ENCODE data around the gene ACOX2. TPM values are rescaled to one million over a fixed set of nuclear protein-coding genes. Genes with fewer than 3 reads are reported as not detected.

The ACOX2 gene
- polyA plus RNA-seq, 2 of the 4 experiments (the other 2 are of a cell fraction), result 4.8 to 23.2 TPM

DNA sequence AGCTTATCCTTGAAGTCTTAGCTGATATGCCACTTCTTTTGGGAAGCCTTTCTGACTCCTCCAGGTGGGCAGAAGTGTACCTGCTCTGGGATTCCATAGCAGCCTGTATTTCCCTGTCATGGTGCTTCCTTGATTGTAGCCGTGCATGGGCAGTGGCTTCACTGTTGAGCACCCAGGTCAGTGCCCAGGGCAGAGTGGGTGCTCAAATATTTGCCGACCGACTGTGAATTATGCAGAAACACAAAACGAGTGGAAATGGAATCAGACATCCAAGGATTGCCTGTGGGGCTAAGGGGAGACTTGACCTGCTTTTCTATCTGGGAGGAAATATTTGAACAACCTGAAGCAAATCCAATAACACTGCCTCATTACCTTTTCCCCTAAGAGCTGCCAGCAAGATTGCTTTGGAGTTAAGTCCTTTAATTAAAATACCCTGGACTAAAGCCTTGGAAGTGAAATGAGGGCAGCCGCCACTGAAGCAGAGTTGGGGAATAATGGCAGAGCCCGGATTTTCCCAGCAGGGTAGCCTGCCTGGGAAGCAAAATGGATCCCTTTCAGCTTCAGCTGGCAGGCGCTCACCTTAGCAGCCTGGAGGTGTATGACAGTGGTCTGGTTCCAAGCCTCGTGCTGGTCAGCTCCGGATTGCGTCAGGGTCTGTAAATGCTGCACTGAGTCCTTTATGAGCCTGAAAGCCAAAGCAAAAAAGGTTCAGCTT, 14.9 kb downstream of the ACOX2 start:
- POLR2A ChIA-PET, result no interaction called here
- no peak for ATAC-seq

DNA sequence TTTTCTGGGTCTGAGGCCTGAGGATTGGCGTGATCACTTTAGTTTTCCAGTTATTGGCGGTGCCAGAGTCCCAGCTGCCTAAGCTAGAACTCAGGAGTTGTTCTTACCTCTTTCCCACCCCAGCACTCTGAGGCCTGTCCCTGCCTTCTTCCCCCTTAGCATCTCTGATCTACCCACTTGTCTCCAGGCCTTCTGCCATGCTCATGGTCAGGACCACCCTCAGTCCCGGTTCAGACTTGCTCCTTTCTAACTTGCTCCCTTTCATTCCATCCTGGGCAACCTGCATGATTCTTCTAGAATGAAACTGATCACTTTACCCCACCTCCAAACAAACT, 15.7 kb downstream of the ACOX2 start:
- FAIRE-seq (no peak), DNase-seq (ENCODE audit: low read depth in 1 of 2, low spot score in 1 of 2) (no peak), ATAC-seq (no peak)
- ChIA-PET POLR2A (no interaction called here), CTCF (interaction anchor here (2.2 kb wide), 1 partner anchor 11 kb away, joined by 4 read pairs; no protein-coding TSS in a partner anchor)
- Histone ChIP-seq H3K4me3 (no peak overlapping the region), H3K27ac (no peak overlapping the region; a peak in 1 of 6 replicates), H3K9me3 (no peaks in the 10 kb centered on the region), H3K4me2 (no peak overlapping the region), H3K4me1 (peaks cover 10% of the 10 kb centered on the region)
- 84% methylated on average over 3 of the region's 3 CpGs for WGBS (ENCODE audit: missing lambda C conversion rate)
- no peak for TF ChIP-seq CBX8 (IDR thresholded peaks at IDR 0.05)
- TF ChIP-seq, protein P1, sequence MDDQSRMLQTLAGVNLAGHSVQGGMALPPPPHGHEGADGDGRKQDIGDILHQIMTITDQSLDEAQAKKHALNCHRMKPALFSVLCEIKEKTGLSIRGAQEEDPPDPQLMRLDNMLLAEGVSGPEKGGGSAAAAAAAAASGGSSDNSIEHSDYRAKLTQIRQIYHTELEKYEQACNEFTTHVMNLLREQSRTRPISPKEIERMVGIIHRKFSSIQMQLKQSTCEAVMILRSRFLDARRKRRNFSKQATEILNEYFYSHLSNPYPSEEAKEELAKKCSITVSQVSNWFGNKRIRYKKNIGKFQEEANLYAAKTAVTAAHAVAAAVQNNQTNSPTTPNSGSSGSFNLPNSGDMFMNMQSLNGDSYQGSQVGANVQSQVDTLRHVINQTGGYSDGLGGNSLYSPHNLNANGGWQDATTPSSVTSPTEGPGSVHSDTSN (IDR thresholded peaks at IDR 0.05), result no peak
- TF ChIP-seq RNF2 (IDR thresholded peaks at IDR 0.05; ENCODE audit: borderline replicate concordance, low read depth), result no peak
- TF ChIP-seq, protein P2, sequence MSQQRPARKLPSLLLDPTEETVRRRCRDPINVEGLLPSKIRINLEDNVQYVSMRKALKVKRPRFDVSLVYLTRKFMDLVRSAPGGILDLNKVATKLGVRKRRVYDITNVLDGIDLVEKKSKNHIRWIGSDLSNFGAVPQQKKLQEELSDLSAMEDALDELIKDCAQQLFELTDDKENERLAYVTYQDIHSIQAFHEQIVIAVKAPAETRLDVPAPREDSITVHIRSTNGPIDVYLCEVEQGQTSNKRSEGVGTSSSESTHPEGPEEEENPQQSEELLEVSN (IDR thresholded peaks at IDR 0.05; ENCODE audit: borderline replicate concordance, low read depth), result no peak
- TF ChIP-seq MYC (IDR thresholded peaks at IDR 0.05; ENCODE audit: borderline replicate concordance, low read length), result no peak
- no peak for TF ChIP-seq KDM1A (IDR thresholded peaks at IDR 0.05; ENCODE audit: low read depth)
- no peak for TF ChIP-seq POLR2AphosphoS2 (conservative IDR thresholded peaks at IDR 0.05; ENCODE audit: low read length)
- no peak for TF ChIP-seq EHMT2 (IDR thresholded peaks at IDR 0.05; ENCODE audit: low read depth)
- TF ChIP-seq, protein P3, sequence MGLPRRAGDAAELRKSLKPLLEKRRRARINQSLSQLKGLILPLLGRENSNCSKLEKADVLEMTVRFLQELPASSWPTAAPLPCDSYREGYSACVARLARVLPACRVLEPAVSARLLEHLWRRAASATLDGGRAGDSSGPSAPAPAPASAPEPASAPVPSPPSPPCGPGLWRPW (IDR thresholded peaks at IDR 0.05), result no peak
- no peak for TF ChIP-seq TFCP2L1 (CRISPR knock-in tag; IDR thresholded peaks at IDR 0.05)
- TF ChIP-seq HEYL (CRISPR knock-in tag; IDR thresholded peaks at IDR 0.05), result no peak
- no peak for TF ChIP-seq KDM5A (IDR thresholded peaks at IDR 0.05)
- no peak for TF ChIP-seq BHLHE40 (IDR thresholded peaks at IDR 0.05; ENCODE audit: low read depth, low read length)
- TF ChIP-seq MAZ (IDR thresholded peaks at IDR 0.05; ENCODE audit: borderline replicate concordance, low read depth, low read length), result no peak
- no peak for TF ChIP-seq ZC3H11A (IDR thresholded peaks at IDR 0.05)
- TF ChIP-seq, protein P4, sequence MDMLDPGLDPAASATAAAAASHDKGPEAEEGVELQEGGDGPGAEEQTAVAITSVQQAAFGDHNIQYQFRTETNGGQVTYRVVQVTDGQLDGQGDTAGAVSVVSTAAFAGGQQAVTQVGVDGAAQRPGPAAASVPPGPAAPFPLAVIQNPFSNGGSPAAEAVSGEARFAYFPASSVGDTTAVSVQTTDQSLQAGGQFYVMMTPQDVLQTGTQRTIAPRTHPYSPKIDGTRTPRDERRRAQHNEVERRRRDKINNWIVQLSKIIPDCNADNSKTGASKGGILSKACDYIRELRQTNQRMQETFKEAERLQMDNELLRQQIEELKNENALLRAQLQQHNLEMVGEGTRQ (IDR thresholded peaks at IDR 0.05), result no peak
- TF ChIP-seq HOXA7 (CRISPR knock-in tag; IDR thresholded peaks at IDR 0.05), result no peak
- no peak for TF ChIP-seq FOXS1 (CRISPR knock-in tag; IDR thresholded peaks at IDR 0.05)
- TF ChIP-seq GATA3 (IDR thresholded peaks at IDR 0.05; ENCODE audit: borderline replicate concordance), result no peak

More for the DNA sequence above, 14.9 kb downstream of the ACOX2 start:
- CTCF ChIA-PET, result interaction anchor here (2.1 kb wide), 1 partner anchor 10 kb away, joined by 7 read pairs; no protein-coding TSS in a partner anchor
- no peak overlapping the region for H3K4me3 ChIP-seq
- TF ChIP-seq, protein P5, sequence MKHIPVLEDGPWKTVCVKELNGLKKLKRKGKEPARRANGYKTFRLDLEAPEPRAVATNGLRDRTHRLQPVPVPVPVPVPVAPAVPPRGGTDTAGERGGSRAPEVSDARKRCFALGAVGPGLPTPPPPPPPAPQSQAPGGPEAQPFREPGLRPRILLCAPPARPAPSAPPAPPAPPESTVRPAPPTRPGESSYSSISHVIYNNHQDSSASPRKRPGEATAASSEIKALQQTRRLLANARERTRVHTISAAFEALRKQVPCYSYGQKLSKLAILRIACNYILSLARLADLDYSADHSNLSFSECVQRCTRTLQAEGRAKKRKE (CRISPR knock-in tag; IDR thresholded peaks at IDR 0.05; ENCODE audit: low read depth), result no peak
- TF ChIP-seq HOXA7 (CRISPR knock-in tag; IDR thresholded peaks at IDR 0.05) (no peak), POLR2A (IDR thresholded peaks at IDR 0.05; ENCODE audit: low read length) (no peak), HOXB5 (CRISPR knock-in tag; IDR thresholded peaks at IDR 0.05) (no peak), EHF (CRISPR knock-in tag; IDR thresholded peaks at IDR 0.05) (no peak), HEYL (CRISPR knock-in tag; IDR thresholded peaks at IDR 0.05) (no peak)
- peaks cover 18% of the 10 kb centered on the region for H3K4me1 ChIP-seq
- no peaks in the 10 kb centered on the region for H3K9me3 ChIP-seq
- no peak overlapping the region for H3K4me2 ChIP-seq
- no peak overlapping the region for H3K27ac ChIP-seq
- FAIRE-seq, result no peak
- 81% methylated on average over 9 of the region's 10 CpGs for WGBS (ENCODE audit: missing lambda C conversion rate)
- no peak for DNase-seq (ENCODE audit: low read depth in 1 of 2, low spot score in 1 of 2)
